Left ventricle myocardium inferior (tissue), 1 donor: ENCODE measurements around the gene KCNJ6. TPM values are rescaled to one million over a fixed set of nuclear protein-coding genes. Genes with fewer than 3 reads are reported as not detected.

Experiments
- DNase-seq: peaks from one replicate; pipeline ENCODE4 v3.0.0-alpha.2; 2020
- H3K27ac ChIP-seq: fragments of 200-600 bp; replicated peaks from 2 replicates; pipeline ENCODE4 v1.8.0; 2021
- H3K27me3 ChIP-seq: fragments of 200-600 bp; 2 replicates; pipeline ENCODE4 v1.8.0; 2021; ENCODE audit warnings: low read depth
- H3K36me3 ChIP-seq: fragments of 200-600 bp; 2 replicates; pipeline ENCODE4 v1.8.0; 2021
- H3K4me1 ChIP-seq: fragments of 200-600 bp; 2 replicates; pipeline ENCODE4 v1.8.0; 2021
- H3K4me3 ChIP-seq: fragments of 200-600 bp; 2 replicates; pipeline ENCODE4 v1.8.0; 2021; ENCODE audit warnings: mild to moderate bottlenecking, moderate library complexity
- H3K9me3 ChIP-seq: fragments of 200-600 bp; replicated peaks from 2 replicates; pipeline ENCODE4 v1.8.0; 2021
- CTCF ChIP-seq: fragments of 200-600 bp; IDR thresholded peaks from 2 replicates; pipeline ENCODE4 v1.8.0; 2021; ENCODE audit warnings: antibody characterized with exemption, mild to moderate bottlenecking, borderline replicate concordance
- intact Hi-C: fragments of 100-400 bp; cut with micrococcal nuclease; formaldehyde crosslinking; loops from one replicate; pipeline ENCODE4 v1.11.0; 2022
- total RNA-seq: library from RNA; stranded (reverse); fragmentation: NEBNext Ultra II Directional; extraction: Animal tissue kit (Norgen Biotek cat#: 25700); gene quantifications from one replicate; pipeline ENCODE4 v1.2.1, GENCODE V29; 2021
- donor health status: DM: no; HTN: yes; CAD: no; lungs with severe emphysema.

Gene KCNJ6
- total RNA-seq, 1 donor from 2014 or later = not detected

GRCh38 chr21:37601915-37602314, 314.3 kb downstream of the KCNJ6 start:
- no peaks in the 10 kb centered on the region for H3K9me3 ChIP-seq
- H3K27ac ChIP-seq = no peak overlapping the region
- H3K27me3 ChIP-seq = no peaks in the 10 kb centered on the region
- no peaks in the 10 kb centered on the region for H3K36me3 ChIP-seq
- TF ChIP-seq CTCF = no peak
- H3K4me3 ChIP-seq = no peak overlapping the region
- no peak for DNase-seq
- intact Hi-C loops = no loop called here
- no peaks in the 10 kb centered on the region for H3K4me1 ChIP-seq

- DNase-seq = no peak
- Histone ChIP-seq H3K4me3 (no peak overlapping the region), H3K36me3 (no peaks in the 10 kb centered on the region), H3K9me3 (no peaks in the 10 kb centered on the region), H3K27me3 (no peaks in the 10 kb centered on the region), H3K27ac (no peak overlapping the region), H3K4me1 (no peaks in the 10 kb centered on the region)
- intact Hi-C loops = no loop called here
- TF ChIP-seq CTCF = no peak
Observed at GRCh38 chr21:37601027-37601426, 315.2 kb downstream of the KCNJ6 start.

- no peaks in the 10 kb centered on the region for H3K27me3 ChIP-seq
- no peak for TF ChIP-seq CTCF
- no peak overlapping the region for H3K4me3 ChIP-seq
- H3K9me3 ChIP-seq = no peaks in the 10 kb centered on the region
- intact Hi-C loops = no loop called here
- no peak for DNase-seq
- H3K36me3 ChIP-seq = no peaks in the 10 kb centered on the region
- H3K27ac ChIP-seq = no peak overlapping the region
- peaks cover 21% of the 10 kb centered on the region for H3K4me1 ChIP-seq
Observed at GRCh38 chr21:37595944-37596343, 320.3 kb downstream of the KCNJ6 start.

- Histone ChIP-seq H3K36me3 (no peaks in the 10 kb centered on the region), H3K4me3 (peak overlapping the region; percentile 43), H3K27ac (no peak overlapping the region), H3K27me3 (no peaks in the 10 kb centered on the region), H3K9me3 (no peaks in the 10 kb centered on the region), H3K4me1 (peaks cover 21% of the 10 kb centered on the region)
- intact Hi-C loops = no loop called here
- TF ChIP-seq CTCF = no peak
- DNase-seq = no peak
Observed at GRCh38 chr21:37594472-37594951, 321.7 kb downstream of the KCNJ6 start.

- TF ChIP-seq CTCF = no peak
- Histone ChIP-seq H3K4me1 (peaks cover 21% of the 10 kb centered on the region), H3K27me3 (no peaks in the 10 kb centered on the region), H3K36me3 (no peaks in the 10 kb centered on the region), H3K4me3 (peak overlapping the region; percentile 43), H3K27ac (peak overlapping the region; percentile 62), H3K9me3 (no peaks in the 10 kb centered on the region)
- intact Hi-C loops = no loop called here
- no peak for DNase-seq
Observed at GRCh38 chr21:37593740-37594471, 322.4 kb downstream of the KCNJ6 start.
